ENCODE results near the gene ADAMTS3. TPM values are rescaled to one million over a fixed set of nuclear protein-coding genes. Genes with fewer than 3 reads are reported as not detected.
A peak's percentile ranks its signal among the peaks of the same experiment; 100 is the strongest.

Gene ADAMTS3
- total RNA-seq, 8 experiments from 2014 or later: 0.85 to 90.7 (median 5.3) TPM

- in situ Hi-C loops (cut with MboI; ENCODE audit: low pct_unique_long_range_greater_than_20kb in 2 of 9, low sequenced_read_pairs in 9 of 9, unreplicated experiment in 9 of 9): loop anchor here in 2 of 9 experiments (25.0 kb wide), 1 partner anchor 543 kb away; no protein-coding TSS in a partner anchor
- WGBS, 10 experiments: 76 to 100% (median 100%) methylated on average over 1 to 3 of the region's 3 CpGs
- no peak overlapping the region for H3K27ac ChIP-seq
- ATAC-seq (replicated peaks in 6 of 8): no peak
- H3K4me1 ChIP-seq (replicated peaks in 1 of 2): no peaks in the 10 kb centered on the region
- H3K4me3 ChIP-seq: no peak overlapping the region
Observed at GRCh38 chr4:72280252-72280651, 288.8 kb downstream of the ADAMTS3 start.

GRCh38 chr4:72275381-72275780, 293.6 kb downstream of the ADAMTS3 start:
- in situ Hi-C loops (cut with MboI; ENCODE audit: low pct_unique_long_range_greater_than_20kb in 2 of 9, low sequenced_read_pairs in 9 of 9, unreplicated experiment in 9 of 9): loop anchor here in 2 of 9 experiments (25.0 kb wide), 1 partner anchor 538 kb away; no protein-coding TSS in a partner anchor
- no peak overlapping the region for H3K4me3 ChIP-seq
- ATAC-seq (replicated peaks in 6 of 8): no peak
- H3K4me1 ChIP-seq (replicated peaks in 1 of 2): no peaks in the 10 kb centered on the region
- WGBS, 10 experiments: 0 to 100% (median 81%) methylated on average over 1 of the region's 1 CpG; no CpG with 5 or more reads in 4 of the 10 experiments
- no peak overlapping the region for H3K27ac ChIP-seq

GRCh38 chr4:72274251-72274650, 294.8 kb downstream of the ADAMTS3 start:
- no peak overlapping the region for H3K4me3 ChIP-seq
- H3K4me1 ChIP-seq (replicated peaks in 1 of 2): no peaks in the 10 kb centered on the region
- 7 to 96% (median 81%) methylated on average over 1 to 3 of the region's 3 CpGs; no CpG with 5 or more reads in 2 of the 10 experiments for WGBS, 10 experiments
- no peak for ATAC-seq (replicated peaks in 6 of 8)
- in situ Hi-C loops (cut with MboI; ENCODE audit: low pct_unique_long_range_greater_than_20kb in 2 of 9, low sequenced_read_pairs in 9 of 9, unreplicated experiment in 9 of 9): loop anchor here in 2 of 9 experiments (25.0 kb wide), 1 partner anchor 537 kb away; no protein-coding TSS in a partner anchor
- H3K27ac ChIP-seq: no peak overlapping the region

- Histone ChIP-seq H3K4me3 (no peak overlapping the region), H3K27ac (no peak overlapping the region), H3K4me1 (replicated peaks in 1 of 2) (no peaks in the 10 kb centered on the region)
- WGBS, 10 experiments: 20 to 100% (median 71%) methylated on average over 1 of the region's 1 CpG; no CpG with 5 or more reads in 7 of the 10 experiments
- in situ Hi-C loops (cut with MboI; ENCODE audit: low pct_unique_long_range_greater_than_20kb in 2 of 9, low sequenced_read_pairs in 9 of 9, unreplicated experiment in 9 of 9): loop anchor here in 2 of 9 experiments (25.0 kb wide), 1 partner anchor 518 kb away; no protein-coding TSS in a partner anchor
- ATAC-seq (replicated peaks in 6 of 8): no peak
Observed at GRCh38 chr4:72255269-72255668, 313.8 kb downstream of the ADAMTS3 start.

- in situ Hi-C loops (cut with MboI; ENCODE audit: low pct_unique_long_range_greater_than_20kb in 2 of 9, low sequenced_read_pairs in 9 of 9, unreplicated experiment in 9 of 9): no loop called here
- WGBS, 10 experiments: 0 to 84% (median 54%) methylated on average over 2 to 3 of the region's 3 CpGs
- Histone ChIP-seq H3K4me1 (replicated peaks in 1 of 2) (peaks cover 0 to 3% of the 10 kb centered on the region in 2 donors), H3K4me3 (no peak overlapping the region), H3K27ac (no peak overlapping the region)
- no peak for ATAC-seq (replicated peaks in 6 of 8)
Observed at GRCh38 chr4:72243641-72244040, 325.4 kb downstream of the ADAMTS3 start.

- in situ Hi-C loops (cut with MboI; ENCODE audit: low pct_unique_long_range_greater_than_20kb in 2 of 9, low sequenced_read_pairs in 9 of 9, unreplicated experiment in 9 of 9): no loop called here
- no peak overlapping the region for H3K4me3 ChIP-seq
- H3K27ac ChIP-seq: no peak overlapping the region
- H3K4me1 ChIP-seq (replicated peaks in 1 of 2): peaks cover 0 to 3% of the 10 kb centered on the region in 2 donors
- peak in 5 of 8 experiments; percentile 27 to 93 (median 80) for ATAC-seq (replicated peaks in 6 of 8)
Observed at GRCh38 chr4:72239487-72240116, 329.4 kb downstream of the ADAMTS3 start.

All from motor neuron (in vitro differentiated cells).